Suprapubic skin (tissue), 4 donors: ENCODE results near the gene EBI3.

Experiments used
- EP300 ChIP-seq: sonication (generic); formaldehyde crosslinking; IDR thresholded peaks from one replicate; pipeline ENCODE4 v1.6.1; 2017; ENCODE audit warnings: antibody characterized with exemption
- POLR2A ChIP-seq, 2 donors: fragments of 450-650 bp; IDR thresholded peaks; one replicate each; pipeline ENCODE4 v1.6.1; 2017; ENCODE audit warnings: antibody characterized with exemption in 2 of 2, mild to moderate bottlenecking in 2 of 2, moderate library complexity in 2 of 2
- POLR2AphosphoS5 ChIP-seq, 3 donors: sonication (generic); formaldehyde crosslinking; IDR thresholded peaks; one replicate each; pipeline ENCODE4 v1.6.1; 2017; ENCODE audit warnings: antibody characterized with exemption in 3 of 3
- TF ChIP-seq, protein P1 (sequence below), 2 donors: fragments of 200-600 bp in 1 of 2; fragments of 450-650 bp in 1 of 2; sonication (generic) in 1 of 2; IDR thresholded peaks; one replicate each; pipeline ENCODE4 v1.5.1; 2016 to 2019; ENCODE audit warnings: antibody characterized with exemption in 2 of 2, mild to moderate bottlenecking in 1 of 2, moderate library complexity in 1 of 2

DNA sequence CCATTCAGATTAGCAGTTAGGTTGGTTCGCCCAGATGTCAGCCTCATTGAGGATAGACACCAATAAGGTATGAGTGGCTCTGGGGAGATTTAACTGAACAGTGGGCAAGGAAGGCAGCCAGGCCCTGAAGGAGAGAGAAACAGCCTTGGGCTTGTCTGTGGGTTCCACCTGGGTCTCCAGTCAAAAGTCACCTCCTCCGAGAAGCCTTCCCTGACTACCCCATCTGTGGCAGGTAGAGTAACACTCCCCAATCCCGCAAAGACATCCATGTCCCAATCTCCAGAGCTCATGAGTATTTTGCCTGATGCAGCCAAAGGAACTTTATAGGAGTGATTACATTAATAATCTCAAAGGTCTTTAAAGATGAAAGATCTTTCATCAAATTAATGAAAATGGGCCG is 9.5 kb downstream of the EBI3 start:
- TF ChIP-seq POLR2A (IDR thresholded peaks at IDR 0.05) (no peak), POLR2AphosphoS5 (IDR thresholded peaks at IDR 0.05) (no peak), EP300 (no peak)
- TF ChIP-seq, protein P1, sequence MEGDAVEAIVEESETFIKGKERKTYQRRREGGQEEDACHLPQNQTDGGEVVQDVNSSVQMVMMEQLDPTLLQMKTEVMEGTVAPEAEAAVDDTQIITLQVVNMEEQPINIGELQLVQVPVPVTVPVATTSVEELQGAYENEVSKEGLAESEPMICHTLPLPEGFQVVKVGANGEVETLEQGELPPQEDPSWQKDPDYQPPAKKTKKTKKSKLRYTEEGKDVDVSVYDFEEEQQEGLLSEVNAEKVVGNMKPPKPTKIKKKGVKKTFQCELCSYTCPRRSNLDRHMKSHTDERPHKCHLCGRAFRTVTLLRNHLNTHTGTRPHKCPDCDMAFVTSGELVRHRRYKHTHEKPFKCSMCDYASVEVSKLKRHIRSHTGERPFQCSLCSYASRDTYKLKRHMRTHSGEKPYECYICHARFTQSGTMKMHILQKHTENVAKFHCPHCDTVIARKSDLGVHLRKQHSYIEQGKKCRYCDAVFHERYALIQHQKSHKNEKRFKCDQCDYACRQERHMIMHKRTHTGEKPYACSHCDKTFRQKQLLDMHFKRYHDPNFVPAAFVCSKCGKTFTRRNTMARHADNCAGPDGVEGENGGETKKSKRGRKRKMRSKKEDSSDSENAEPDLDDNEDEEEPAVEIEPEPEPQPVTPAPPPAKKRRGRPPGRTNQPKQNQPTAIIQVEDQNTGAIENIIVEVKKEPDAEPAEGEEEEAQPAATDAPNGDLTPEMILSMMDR (IDR thresholded peaks at IDR 0.05): no peak
